Astrocyte (in vitro differentiated cells and primary cell): ENCODE results near the gene BMAL1. TPM values are rescaled to one million over a fixed set of nuclear protein-coding genes. Genes with fewer than 3 reads are reported as not detected.

ENCODE experiments used
- DNase-seq: peaks from one replicate; pipeline ENCODE4 v3.0.0-alpha.2; 2010; ENCODE audit warnings: low read depth
- FAIRE-seq: peaks from 2 replicates; lab custom pipeline; 2011; peaks lifted over from hg19 to GRCh38; lab: Jason Lieb, UNC
- H2AFZ ChIP-seq: 2 replicates; pipeline ENCODE4 v1.6.0; 2012; ENCODE audit warnings: low read depth, low read length, inconsistent platforms
- H3K27ac ChIP-seq: 2 replicates; pipeline ENCODE4 v1.5.1; 2011; ENCODE audit warnings: low read depth, low read length, inconsistent platforms
- H3K27me3 ChIP-seq: 2 replicates; pipeline ENCODE4 v1.6.0; 2011; ENCODE audit warnings: low read length, inconsistent platforms; ENCODE audit not compliant: insufficient read depth
- H3K36me3 ChIP-seq: 2 replicates; pipeline ENCODE4 v1.5.1; 2011; ENCODE audit warnings: low read length, inconsistent platforms; ENCODE audit not compliant: insufficient read depth
- H3K4me1 ChIP-seq: 2 replicates; pipeline ENCODE4 v1.5.1; 2011; ENCODE audit warnings: low read length, inconsistent platforms; ENCODE audit not compliant: insufficient read depth
- H3K4me2 ChIP-seq: 2 replicates; pipeline ENCODE4 v1.6.0; 2012; ENCODE audit warnings: low read length, inconsistent platforms
- H3K4me3 ChIP-seq: 2 replicates; pipeline ENCODE4 v1.5.1; 2011; ENCODE audit warnings: low read depth, mild to moderate bottlenecking, low read length, inconsistent platforms; ENCODE audit not compliant: insufficient read depth
- H3K79me2 ChIP-seq: 2 replicates; pipeline ENCODE4 v1.6.0; 2012; ENCODE audit warnings: mild to moderate bottlenecking, low read length, inconsistent platforms; ENCODE audit not compliant: insufficient read depth
- H3K9ac ChIP-seq: 2 replicates; pipeline ENCODE4 v1.6.0; 2012; ENCODE audit warnings: mild to moderate bottlenecking, low read length, inconsistent platforms
- H3K9me3 ChIP-seq: 2 replicates; pipeline ENCODE4 v1.5.1; 2012; ENCODE audit warnings: low read depth, mild to moderate bottlenecking, low read length, inconsistent platforms; ENCODE audit not compliant: insufficient read depth
- H4K20me1 ChIP-seq: 2 replicates; pipeline ENCODE4 v1.6.0; 2012; ENCODE audit warnings: low read length, inconsistent platforms; ENCODE audit not compliant: insufficient read depth
- H3K27ac Mint-ChIP-seq: one replicate; pipeline ENCODE4 v1.8.0; 2021; ENCODE audit warnings: mild to moderate bottlenecking, mixed read lengths; ENCODE audit not compliant: unreplicated experiment
- H3K27me3 Mint-ChIP-seq: one replicate; pipeline ENCODE4 v1.8.0; 2021; ENCODE audit warnings: low read depth, mixed read lengths; ENCODE audit not compliant: unreplicated experiment
- H3K36me3 Mint-ChIP-seq: one replicate; pipeline ENCODE4 v1.8.0; 2021; ENCODE audit warnings: low read depth, mixed read lengths; ENCODE audit not compliant: unreplicated experiment
- H3K4me1 Mint-ChIP-seq: one replicate; pipeline ENCODE4 v1.8.0; 2021; ENCODE audit warnings: low read depth, mixed read lengths; ENCODE audit not compliant: unreplicated experiment
- H3K4me3 Mint-ChIP-seq: one replicate; pipeline ENCODE4 v1.8.0; 2021; ENCODE audit warnings: mild to moderate bottlenecking, moderate library complexity, mixed read lengths; ENCODE audit not compliant: unreplicated experiment
- H3K9me3 Mint-ChIP-seq: one replicate; pipeline ENCODE4 v1.8.0; 2021; ENCODE audit warnings: mild to moderate bottlenecking, mixed read lengths; ENCODE audit not compliant: unreplicated experiment
- CTCF ChIP-seq: IDR thresholded peaks from 2 replicates; pipeline ENCODE4 v1.5.1; 2011; ENCODE audit warnings: low read depth, mild to moderate bottlenecking, inconsistent platforms, low read length, moderate library complexity; ENCODE audit not compliant: insufficient read depth
- EZH2 ChIP-seq: IDR thresholded peaks from 2 replicates; pipeline ENCODE4 v1.6.1; 2012; ENCODE audit warnings: mild to moderate bottlenecking, low read length, inconsistent platforms; ENCODE audit not compliant: insufficient read depth
- total RNA-seq: library from RNA; stranded (reverse); gene quantifications from 2 replicates; pipeline ENCODE4 v1.2.1, GENCODE V29; 2021

Gene BMAL1
- total RNA-seq, 1 donor from 2014 or later = 26.9 TPM

- Histone ChIP-seq H4K20me1 (peaks cover 92% of the 10 kb centered on the region), H3K4me1 (no peaks in the 10 kb centered on the region), H3K79me2 (peaks cover 86% of the 10 kb centered on the region), H3K36me3 (no peaks in the 10 kb centered on the region), H3K4me2 (no peak overlapping the region), H3K9me3 (no peaks in the 10 kb centered on the region), H2AFZ (no peak overlapping the region), H3K27ac (no peak overlapping the region), H3K27me3 (no peaks in the 10 kb centered on the region), H3K4me3 (no peak overlapping the region), H3K9ac (no peak overlapping the region)
- no peak for TF ChIP-seq EZH2
- no peak for TF ChIP-seq CTCF
- no peak for DNase-seq
- Mint-ChIP-seq H3K36me3 (peaks cover 4% of the 10 kb centered on the region), H3K27ac (no peak overlapping the region), H3K27me3 (no peaks in the 10 kb centered on the region), H3K9me3 (peaks cover 2% of the 10 kb centered on the region), H3K4me1 (peaks cover 20% of the 10 kb centered on the region), H3K4me3 (no peak overlapping the region)
- no peak for FAIRE-seq
Observed at GRCh38 chr11:13304655-13305335, 27.2 kb downstream of the BMAL1 start.

- no peaks in the 10 kb centered on the region for H3K9me3 ChIP-seq
- no peak overlapping the region for H3K27ac Mint-ChIP-seq
- H3K36me3 ChIP-seq = no peaks in the 10 kb centered on the region
- peaks cover under 1% of the 10 kb centered on the region for H3K9me3 Mint-ChIP-seq
- no peak overlapping the region for H2AFZ ChIP-seq
- peaks cover 9% of the 10 kb centered on the region for H3K4me1 Mint-ChIP-seq
- H3K27me3 Mint-ChIP-seq = no peaks in the 10 kb centered on the region
- peaks cover 58% of the 10 kb centered on the region for H3K79me2 ChIP-seq
- no peaks in the 10 kb centered on the region for H3K4me1 ChIP-seq
- DNase-seq (no peak), FAIRE-seq (no peak)
- no peaks in the 10 kb centered on the region for H3K27me3 ChIP-seq
- H3K4me2 ChIP-seq = no peak overlapping the region
- H4K20me1 ChIP-seq = peaks cover 82% of the 10 kb centered on the region
- no peak overlapping the region for H3K9ac ChIP-seq
- peaks cover 9% of the 10 kb centered on the region for H3K36me3 Mint-ChIP-seq
- TF ChIP-seq EZH2 (no peak), CTCF (no peak)
- H3K4me3 ChIP-seq = no peak overlapping the region
- no peak overlapping the region for H3K27ac ChIP-seq
- H3K4me3 Mint-ChIP-seq = no peak overlapping the region
Observed at GRCh38 chr11:13308704-13309103, 31.1 kb downstream of the BMAL1 start.

GRCh38 chr11:13309156-13309555 is 31.6 kb downstream of the BMAL1 start:
- H3K4me3 Mint-ChIP-seq = no peak overlapping the region
- no peak overlapping the region for H3K27ac Mint-ChIP-seq
- Histone ChIP-seq H3K4me1 (no peaks in the 10 kb centered on the region), H3K27ac (no peak overlapping the region), H3K9me3 (no peaks in the 10 kb centered on the region), H3K9ac (no peak overlapping the region), H3K4me3 (no peak overlapping the region), H3K36me3 (no peaks in the 10 kb centered on the region), H4K20me1 (peaks cover 82% of the 10 kb centered on the region), H3K27me3 (no peaks in the 10 kb centered on the region), H3K4me2 (no peak overlapping the region), H2AFZ (no peak overlapping the region), H3K79me2 (peaks cover 58% of the 10 kb centered on the region)
- TF ChIP-seq CTCF (no peak), EZH2 (no peak)
- H3K27me3 Mint-ChIP-seq = no peaks in the 10 kb centered on the region
- DNase-seq = no peak
- no peak for FAIRE-seq
- H3K9me3 Mint-ChIP-seq = no peaks in the 10 kb centered on the region
- H3K4me1 Mint-ChIP-seq = peaks cover 7% of the 10 kb centered on the region
- peaks cover 9% of the 10 kb centered on the region for H3K36me3 Mint-ChIP-seq
